Astrocyte (in vitro differentiated cells and primary cell): ENCODE measurements around the gene SEMA3A. TPM values are rescaled to one million over a fixed set of nuclear protein-coding genes. Genes with fewer than 3 reads are reported as not detected.

Experiments
- DNase-seq: peaks from one replicate; pipeline ENCODE4 v3.0.0-alpha.2; 2010; ENCODE audit warnings: low read depth
- FAIRE-seq: peaks from 2 replicates; lab custom pipeline; 2011; peaks lifted over from hg19 to GRCh38; lab: Jason Lieb, UNC
- H2AFZ ChIP-seq: 2 replicates; pipeline ENCODE4 v1.6.0; 2012; ENCODE audit warnings: low read depth, low read length, inconsistent platforms
- H3K27ac ChIP-seq: 2 replicates; pipeline ENCODE4 v1.5.1; 2011; ENCODE audit warnings: low read depth, low read length, inconsistent platforms
- H3K27me3 ChIP-seq: 2 replicates; pipeline ENCODE4 v1.6.0; 2011; ENCODE audit warnings: low read length, inconsistent platforms; ENCODE audit not compliant: insufficient read depth
- H3K36me3 ChIP-seq: 2 replicates; pipeline ENCODE4 v1.5.1; 2011; ENCODE audit warnings: low read length, inconsistent platforms; ENCODE audit not compliant: insufficient read depth
- H3K4me1 ChIP-seq: 2 replicates; pipeline ENCODE4 v1.5.1; 2011; ENCODE audit warnings: low read length, inconsistent platforms; ENCODE audit not compliant: insufficient read depth
- H3K4me2 ChIP-seq: 2 replicates; pipeline ENCODE4 v1.6.0; 2012; ENCODE audit warnings: low read length, inconsistent platforms
- H3K4me3 ChIP-seq: 2 replicates; pipeline ENCODE4 v1.5.1; 2011; ENCODE audit warnings: low read depth, mild to moderate bottlenecking, low read length, inconsistent platforms; ENCODE audit not compliant: insufficient read depth
- H3K79me2 ChIP-seq: 2 replicates; pipeline ENCODE4 v1.6.0; 2012; ENCODE audit warnings: mild to moderate bottlenecking, low read length, inconsistent platforms; ENCODE audit not compliant: insufficient read depth
- H3K9ac ChIP-seq: 2 replicates; pipeline ENCODE4 v1.6.0; 2012; ENCODE audit warnings: mild to moderate bottlenecking, low read length, inconsistent platforms
- H3K9me3 ChIP-seq: 2 replicates; pipeline ENCODE4 v1.5.1; 2012; ENCODE audit warnings: low read depth, mild to moderate bottlenecking, low read length, inconsistent platforms; ENCODE audit not compliant: insufficient read depth
- H4K20me1 ChIP-seq: 2 replicates; pipeline ENCODE4 v1.6.0; 2012; ENCODE audit warnings: low read length, inconsistent platforms; ENCODE audit not compliant: insufficient read depth
- H3K27ac Mint-ChIP-seq: one replicate; pipeline ENCODE4 v1.8.0; 2021; ENCODE audit warnings: mild to moderate bottlenecking, mixed read lengths; ENCODE audit not compliant: unreplicated experiment
- H3K27me3 Mint-ChIP-seq: one replicate; pipeline ENCODE4 v1.8.0; 2021; ENCODE audit warnings: low read depth, mixed read lengths; ENCODE audit not compliant: unreplicated experiment
- H3K36me3 Mint-ChIP-seq: one replicate; pipeline ENCODE4 v1.8.0; 2021; ENCODE audit warnings: low read depth, mixed read lengths; ENCODE audit not compliant: unreplicated experiment
- H3K4me1 Mint-ChIP-seq: one replicate; pipeline ENCODE4 v1.8.0; 2021; ENCODE audit warnings: low read depth, mixed read lengths; ENCODE audit not compliant: unreplicated experiment
- H3K4me3 Mint-ChIP-seq: one replicate; pipeline ENCODE4 v1.8.0; 2021; ENCODE audit warnings: mild to moderate bottlenecking, moderate library complexity, mixed read lengths; ENCODE audit not compliant: unreplicated experiment
- H3K9me3 Mint-ChIP-seq: one replicate; pipeline ENCODE4 v1.8.0; 2021; ENCODE audit warnings: mild to moderate bottlenecking, mixed read lengths; ENCODE audit not compliant: unreplicated experiment
- CTCF ChIP-seq: IDR thresholded peaks from 2 replicates; pipeline ENCODE4 v1.5.1; 2011; ENCODE audit warnings: low read depth, mild to moderate bottlenecking, inconsistent platforms, low read length, moderate library complexity; ENCODE audit not compliant: insufficient read depth
- EZH2 ChIP-seq: IDR thresholded peaks from 2 replicates; pipeline ENCODE4 v1.6.1; 2012; ENCODE audit warnings: mild to moderate bottlenecking, low read length, inconsistent platforms; ENCODE audit not compliant: insufficient read depth
- total RNA-seq: library from RNA; stranded (reverse); gene quantifications from 2 replicates; pipeline ENCODE4 v1.2.1, GENCODE V29; 2021

Gene SEMA3A
- total RNA-seq, 1 donor from 2014 or later: 31.3 TPM

GRCh38 chr7:84237533-84238173, 43.1 kb upstream of the SEMA3A start:
- Mint-ChIP-seq H3K27ac (peak overlapping the region; percentile 64), H3K36me3 (no peaks in the 10 kb centered on the region), H3K9me3 (no peaks in the 10 kb centered on the region), H3K4me1 (peaks cover 16% of the 10 kb centered on the region), H3K27me3 (no peaks in the 10 kb centered on the region), H3K4me3 (no peak overlapping the region)
- FAIRE-seq (peak; percentile 97), DNase-seq (peak; percentile 93)
- Histone ChIP-seq H3K4me1 (peaks cover 15% of the 10 kb centered on the region), H3K9me3 (no peaks in the 10 kb centered on the region), H3K36me3 (no peaks in the 10 kb centered on the region), H2AFZ (no peak overlapping the region), H3K4me2 (peak overlapping the region; percentile 22), H3K4me3 (no peak overlapping the region), H3K27me3 (no peaks in the 10 kb centered on the region), H3K27ac (peak overlapping the region; percentile 87), H3K79me2 (no peaks in the 10 kb centered on the region), H4K20me1 (no peaks in the 10 kb centered on the region), H3K9ac (peak overlapping the region; percentile 38)
- TF ChIP-seq EZH2 (no peak), CTCF (no peak)

DNA sequence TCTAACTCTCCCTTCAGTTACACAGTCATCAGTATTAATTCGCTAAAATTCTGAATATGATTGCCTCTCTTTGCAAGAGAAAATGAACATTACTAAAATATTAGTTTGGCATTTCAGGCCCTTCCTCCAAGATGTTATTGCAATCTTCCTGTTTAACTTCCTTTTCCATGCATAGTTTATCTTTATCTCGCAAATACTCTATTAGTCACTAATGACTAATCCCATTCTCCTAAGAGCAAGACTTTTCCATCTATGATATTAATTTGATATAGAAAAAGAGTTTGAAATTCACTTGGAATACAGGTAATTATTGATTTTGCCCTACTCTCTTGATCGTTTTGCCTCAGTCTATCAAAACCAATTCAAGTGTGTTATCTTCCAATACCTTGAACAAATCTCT, 41.8 kb upstream of the SEMA3A start:
- no peak for TF ChIP-seq EZH2
- no peak for TF ChIP-seq CTCF
- H3K9me3 ChIP-seq: no peaks in the 10 kb centered on the region
- peaks cover 19% of the 10 kb centered on the region for H3K4me1 ChIP-seq
- peak overlapping the region; percentile 85 for H3K27ac ChIP-seq
- H3K9ac ChIP-seq: no peak overlapping the region
- no peaks in the 10 kb centered on the region for H3K79me2 ChIP-seq
- no peaks in the 10 kb centered on the region for H3K27me3 Mint-ChIP-seq
- no peak overlapping the region for H3K4me3 ChIP-seq
- peak; percentile 63 for DNase-seq
- H3K4me1 Mint-ChIP-seq: peaks cover 24% of the 10 kb centered on the region
- H3K36me3 Mint-ChIP-seq: no peaks in the 10 kb centered on the region
- FAIRE-seq: peak; percentile 65
- no peaks in the 10 kb centered on the region for H4K20me1 ChIP-seq
- H3K4me2 ChIP-seq: peak overlapping the region; percentile 40
- H2AFZ ChIP-seq: no peak overlapping the region
- no peaks in the 10 kb centered on the region for H3K9me3 Mint-ChIP-seq
- H3K27me3 ChIP-seq: no peaks in the 10 kb centered on the region
- no peaks in the 10 kb centered on the region for H3K36me3 ChIP-seq
- H3K27ac Mint-ChIP-seq: no peak overlapping the region
- H3K4me3 Mint-ChIP-seq: no peak overlapping the region

GRCh38 chr7:84232646-84233045, 38.1 kb upstream of the SEMA3A start:
- Mint-ChIP-seq H3K4me3 (no peak overlapping the region), H3K9me3 (no peaks in the 10 kb centered on the region), H3K27ac (no peak overlapping the region), H3K4me1 (peaks cover 29% of the 10 kb centered on the region), H3K27me3 (no peaks in the 10 kb centered on the region), H3K36me3 (no peaks in the 10 kb centered on the region)
- Histone ChIP-seq H3K9ac (no peak overlapping the region), H3K27me3 (no peaks in the 10 kb centered on the region), H4K20me1 (no peaks in the 10 kb centered on the region), H3K4me2 (no peak overlapping the region), H3K4me3 (no peak overlapping the region), H3K27ac (no peak overlapping the region), H2AFZ (no peak overlapping the region), H3K36me3 (no peaks in the 10 kb centered on the region), H3K9me3 (no peaks in the 10 kb centered on the region), H3K4me1 (peaks cover 20% of the 10 kb centered on the region), H3K79me2 (no peaks in the 10 kb centered on the region)
- TF ChIP-seq EZH2 (no peak), CTCF (no peak)
- DNase-seq (peak; percentile 47), FAIRE-seq (peak; percentile 20)
